ENCODE measurements around the gene GRAMD1A.
"Not testable (repeated sequence)": the region's sequence is repeated elsewhere in the genome, so short reads cannot be mapped to it uniquely, and the experiment has no call there.

The GRAMD1A gene

GRCh38 chr19:35004517-35005255 is 4.6 kb downstream of the GRAMD1A start:
- no peak for DNase-seq

DNA sequence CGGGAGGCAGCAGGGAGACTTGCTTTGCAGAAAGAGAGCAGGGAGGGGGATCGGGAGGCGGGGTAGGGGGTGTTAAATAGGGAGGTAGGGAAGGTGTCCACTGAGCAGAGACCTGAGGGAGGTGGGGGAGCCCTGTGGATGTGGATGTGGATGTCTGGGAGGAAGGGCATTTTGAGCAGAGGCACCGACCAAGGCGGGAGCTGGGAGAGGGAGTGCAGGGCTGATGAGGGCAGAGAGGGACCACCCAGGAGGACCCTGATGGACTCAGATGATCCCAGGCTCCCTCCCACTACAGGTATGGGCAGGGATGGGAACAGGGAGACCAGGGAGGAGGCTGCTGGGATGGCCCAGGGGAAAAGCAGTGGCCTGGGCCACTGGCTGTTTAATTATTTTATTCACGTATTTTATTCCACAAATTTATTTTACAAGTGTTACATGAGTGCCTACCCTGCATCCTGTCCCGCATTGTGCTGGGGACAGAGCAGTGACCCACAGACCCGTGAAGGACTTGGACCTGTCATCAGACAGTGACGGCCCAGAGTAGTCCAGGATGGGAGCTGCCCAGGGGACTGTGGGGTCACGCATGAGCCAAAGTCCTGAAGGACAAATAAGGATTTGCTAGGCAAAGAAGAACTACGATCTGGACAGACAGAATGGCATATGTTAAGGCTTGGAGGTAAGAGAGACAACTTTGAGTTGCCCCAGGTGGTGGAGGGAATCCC is 5.3 kb downstream of the GRAMD1A start:
- no peak for DNase-seq

DNA sequence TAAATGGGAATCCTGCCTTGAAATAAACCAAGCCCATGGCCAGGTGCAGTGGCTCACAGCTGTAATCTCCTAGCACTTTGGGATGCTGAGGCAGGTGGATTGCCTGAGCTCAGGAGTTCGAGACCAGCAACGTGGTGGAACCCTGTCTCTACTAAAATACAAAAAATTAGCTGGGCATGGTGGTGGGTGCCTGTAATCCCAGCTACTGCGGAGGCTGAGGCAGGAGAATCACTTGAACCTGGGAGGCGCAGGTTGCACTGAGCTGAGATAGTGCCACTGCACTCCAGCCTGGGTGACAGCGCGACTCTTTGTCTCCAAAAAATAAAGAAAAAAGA is 5.9 kb downstream of the GRAMD1A start:
- DNase-seq = not testable (repeated sequence)

DNA sequence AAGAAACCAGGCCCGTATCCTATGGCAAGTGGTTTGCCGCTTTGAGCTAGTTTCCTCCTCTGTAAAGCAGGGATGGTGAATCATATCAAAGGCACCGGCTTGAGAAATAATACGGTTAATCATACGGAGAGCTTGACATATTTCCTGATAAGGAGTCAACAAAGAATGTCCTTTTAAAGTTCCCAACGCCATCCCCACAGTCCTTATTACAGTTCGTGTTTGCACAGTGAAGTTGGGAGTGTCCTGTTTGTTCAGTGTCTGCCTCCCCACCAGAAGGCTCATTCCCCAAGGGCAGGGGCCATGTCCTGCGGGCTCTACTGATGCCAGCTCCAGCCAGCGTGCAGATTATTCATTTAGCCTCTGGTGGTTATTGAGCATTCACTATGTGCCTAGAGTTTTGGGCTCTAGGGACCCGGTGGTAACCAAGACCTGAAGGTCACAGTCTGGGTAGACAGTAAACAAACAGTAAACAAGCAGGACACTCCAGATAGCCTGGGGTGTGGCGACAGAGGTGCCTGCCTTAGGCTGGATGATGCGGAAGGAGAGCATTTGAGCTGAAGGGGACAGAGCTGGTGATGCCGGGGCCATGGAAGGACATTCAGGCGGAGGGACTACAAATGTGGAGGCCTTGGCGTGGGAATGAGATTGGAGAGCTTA is 6.3 kb downstream of the GRAMD1A start:
- DNase-seq = peak; percentile 66

GRCh38 chr19:35006999-35007365 is 6.9 kb downstream of the GRAMD1A start:
- no peak for DNase-seq

- DNase-seq = not testable (repeated sequence)
These were observed 7.3 kb downstream of the GRAMD1A start for GRCh38 chr19:35007427-35007826.

DNA sequence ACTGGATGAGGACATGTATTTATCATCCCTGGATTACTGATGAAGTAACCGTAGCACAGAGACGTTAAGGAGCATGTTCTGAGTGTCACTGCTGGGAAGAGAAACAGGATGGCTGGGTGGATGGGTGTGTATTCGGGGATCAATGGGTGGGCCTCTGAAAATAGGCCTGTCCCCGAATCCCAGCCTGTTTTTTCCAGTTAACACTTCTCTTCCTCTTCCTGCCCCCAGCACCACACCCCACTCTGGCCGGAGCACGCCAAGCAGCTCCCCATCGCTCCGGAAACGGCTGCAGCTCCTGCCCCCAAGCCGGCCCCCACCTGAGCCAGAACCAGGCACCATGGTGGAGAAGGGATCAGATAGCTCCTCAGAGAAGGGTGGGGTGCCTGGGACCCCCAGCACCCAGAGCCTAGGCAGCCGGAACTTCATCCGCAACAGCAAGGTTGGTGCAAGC is 8.8 kb downstream of the GRAMD1A start:
- no peak for DNase-seq

DNA sequence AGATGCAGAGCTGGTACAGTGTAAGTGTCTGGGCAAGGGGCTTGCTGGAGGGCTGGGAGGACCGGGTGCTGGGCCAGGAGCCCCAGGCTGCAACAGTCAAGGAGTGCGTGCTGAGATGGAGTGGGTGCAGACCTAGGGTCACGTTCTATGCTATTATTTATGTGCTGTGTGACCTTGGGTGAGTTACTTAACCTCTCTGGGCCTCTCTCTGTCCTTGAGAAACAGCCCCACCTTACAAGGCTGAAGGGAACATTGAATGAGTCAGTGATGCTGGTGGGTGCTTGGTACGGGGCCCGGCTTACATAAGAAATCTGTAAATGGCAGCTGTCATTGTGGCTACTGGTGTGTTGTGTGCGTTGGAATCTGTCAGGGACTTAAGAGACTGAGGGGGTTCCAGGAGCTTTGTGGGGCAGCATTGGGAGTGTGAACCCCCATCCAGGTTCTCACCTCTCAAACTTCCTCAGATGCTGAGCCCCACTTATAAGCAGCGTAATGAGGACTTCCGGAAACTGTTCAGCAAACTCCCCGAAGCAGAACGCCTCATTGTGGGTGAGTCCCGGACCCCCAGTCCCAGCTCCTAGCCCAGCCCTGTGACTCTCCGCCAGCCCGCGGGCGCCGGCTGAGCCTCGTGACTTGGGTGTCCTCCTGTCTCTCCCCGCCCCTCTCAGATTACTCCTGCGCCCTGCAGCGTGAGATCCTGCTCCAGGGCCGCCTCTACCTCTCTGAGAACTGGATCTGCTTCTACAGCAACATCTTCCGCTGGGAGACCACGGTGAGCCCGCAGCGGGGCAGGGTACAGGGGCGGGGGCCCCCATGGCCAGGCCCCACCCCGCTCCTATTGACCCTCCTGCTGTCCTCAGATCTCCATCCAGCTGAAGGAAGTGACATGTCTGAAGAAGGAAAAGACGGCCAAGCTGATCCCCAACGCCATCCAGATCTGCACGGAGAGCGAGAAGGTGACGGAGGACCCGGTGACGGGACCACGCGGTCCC is 9.6 kb downstream of the GRAMD1A start:
- DNase-seq = no peak

DNA sequence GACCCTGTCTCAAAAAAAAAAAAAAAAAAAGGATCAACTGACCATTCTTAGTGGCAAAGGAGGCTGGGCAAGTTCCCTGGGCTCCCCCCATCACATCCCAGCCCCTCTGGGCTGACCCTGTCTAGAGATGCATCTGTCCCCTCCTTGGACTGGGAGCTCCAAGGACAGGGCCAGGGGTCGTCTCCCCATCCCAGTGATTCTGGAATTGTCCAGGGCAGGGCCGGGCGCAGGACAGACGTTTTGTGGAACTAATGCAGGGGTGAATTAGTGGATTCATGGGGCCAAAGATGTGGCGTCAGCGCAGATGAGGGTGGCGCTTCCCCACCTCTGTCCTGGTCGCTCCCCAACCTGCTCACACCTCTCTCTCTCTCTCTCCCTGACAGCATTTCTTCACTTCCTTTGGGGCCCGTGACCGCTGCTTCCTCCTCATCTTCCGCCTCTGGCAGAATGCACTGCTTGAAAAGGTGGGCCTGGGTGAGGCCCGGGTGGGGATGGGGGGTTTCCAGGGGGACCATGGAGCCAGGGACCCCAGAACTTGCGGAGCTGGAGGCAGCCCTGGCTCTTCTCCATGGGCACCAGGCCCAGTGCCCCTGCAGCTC is 11.1 kb downstream of the GRAMD1A start:
- DNase-seq = no peak

- DNase-seq = no peak
These were observed 11.9 kb downstream of the GRAMD1A start for GRCh38 chr19:35011737-35012682.

DNA sequence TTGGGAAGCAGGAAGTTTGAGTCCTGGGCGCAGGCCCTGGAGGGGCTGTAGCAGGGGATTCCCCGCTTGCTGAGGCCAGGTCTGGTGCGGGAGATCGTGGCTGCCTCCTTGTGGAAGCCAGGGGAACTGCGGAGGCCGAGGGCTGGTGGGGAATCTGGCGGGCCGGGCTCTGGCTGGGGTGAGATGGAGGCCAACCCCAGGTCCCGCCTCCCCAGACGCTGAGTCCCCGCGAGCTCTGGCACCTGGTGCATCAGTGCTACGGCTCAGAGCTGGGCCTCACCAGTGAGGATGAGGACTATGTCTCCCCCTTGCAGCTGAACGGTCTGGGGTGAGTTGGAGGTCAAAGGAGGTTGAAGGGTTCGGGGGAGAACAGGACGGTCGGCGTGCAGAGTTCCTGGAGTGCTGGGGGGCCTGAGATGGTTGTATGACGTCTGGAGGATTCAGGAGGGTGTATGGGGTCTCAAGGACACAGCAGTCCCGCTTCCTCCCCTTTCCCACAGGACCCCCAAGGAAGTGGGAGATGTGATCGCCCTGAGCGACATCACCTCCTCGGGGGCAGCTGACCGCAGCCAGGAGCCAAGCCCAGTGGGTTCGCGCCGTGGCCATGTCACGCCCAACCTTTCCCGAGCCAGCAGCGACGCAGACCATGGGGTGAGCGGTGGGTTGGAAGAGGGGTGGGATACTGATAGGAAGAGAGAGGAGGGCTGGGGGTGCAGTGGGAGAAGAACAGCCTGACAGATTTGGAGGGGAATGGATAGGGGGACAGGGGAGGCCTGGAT is 13.1 kb downstream of the GRAMD1A start:
- DNase-seq = peak; percentile 38

GRCh38 chr19:35013820-35014754 is 14.0 kb downstream of the GRAMD1A start:
- DNase-seq = no peak

- DNase-seq = not testable (repeated sequence)
These were observed 14.7 kb downstream of the GRAMD1A start for GRCh38 chr19:35014774-35015173.

GRCh38 chr19:35015270-35015953 is 15.3 kb downstream of the GRAMD1A start:
- DNase-seq = no peak

- no peak for DNase-seq
These were observed 15.8 kb downstream of the GRAMD1A start for GRCh38 chr19:35015954-35016351.

DNA sequence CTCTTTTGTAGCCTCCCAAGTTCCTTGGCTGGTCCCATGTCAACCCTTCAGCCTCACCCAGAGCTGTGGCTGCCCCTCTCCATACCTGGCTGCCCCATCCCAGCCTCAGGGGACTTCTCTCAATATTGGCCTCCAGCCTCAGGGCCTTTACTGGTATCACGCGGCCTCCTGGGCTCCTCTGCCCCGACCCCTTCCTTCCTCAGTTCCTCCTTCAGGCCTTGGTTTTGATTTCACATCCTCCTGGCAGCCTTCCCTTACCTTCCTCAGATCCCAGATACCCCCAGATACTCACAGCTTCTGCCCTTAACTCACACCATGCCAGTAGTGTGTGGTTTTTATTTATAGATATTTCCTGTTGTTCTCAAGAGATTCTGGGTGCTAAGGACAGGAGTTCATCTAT is 17.4 kb downstream of the GRAMD1A start:
- DNase-seq = no peak

DNA sequence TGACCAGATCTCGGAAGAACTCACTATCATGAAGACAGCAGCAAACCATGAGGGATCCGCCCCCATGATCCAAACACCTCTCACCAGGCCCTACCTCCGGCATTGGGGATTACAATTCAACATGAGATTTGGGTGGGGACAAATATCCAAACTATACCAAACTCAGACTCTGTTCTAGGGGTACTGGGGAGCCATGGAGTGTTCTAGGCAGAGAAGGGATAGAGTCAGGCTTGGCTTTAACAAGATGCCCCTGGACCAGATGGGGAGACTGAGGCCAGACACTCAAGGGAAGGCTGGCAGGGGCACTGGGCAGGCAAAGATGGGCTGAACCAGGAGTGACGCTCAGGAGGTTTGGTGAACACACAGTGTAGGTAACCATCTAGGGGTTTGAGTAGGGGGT is 18.3 kb downstream of the GRAMD1A start:
- no peak for DNase-seq

- DNase-seq = no peak
These were observed 19.0 kb downstream of the GRAMD1A start for GRCh38 chr19:35019144-35019543.

DNA sequence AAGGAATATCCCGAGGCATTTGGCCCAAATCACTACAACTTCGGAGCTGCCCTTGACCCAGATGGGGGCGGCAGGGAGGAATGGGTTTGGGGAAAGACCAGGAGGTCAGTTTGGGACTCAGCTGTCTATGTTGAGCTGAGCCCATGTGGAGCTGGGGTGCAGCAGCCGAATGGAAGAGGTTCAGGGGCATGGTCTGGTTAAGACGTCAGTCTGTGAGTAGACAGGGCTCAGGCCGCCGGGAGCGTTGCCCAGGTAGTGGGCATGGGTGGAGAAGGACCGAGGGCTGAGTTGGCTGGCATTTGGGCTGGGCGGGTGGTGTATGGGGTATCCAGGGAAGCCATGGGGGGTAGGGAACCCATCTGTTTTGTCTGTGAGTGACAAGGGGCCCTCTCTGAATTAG is 20.9 kb downstream of the GRAMD1A start:
- DNase-seq = no peak
